NCI-H128 (cell line): ENCODE measurements around the gene RPN2.

Experiments used
- DNase-seq: peaks from one replicate; lab custom pipeline; 2025; ENCODE audit not compliant: unreplicated experiment; lab: John Stamatoyannopoulos, UW

The RPN2 gene

GRCh38 chr20:37238935-37239451 is 59.9 kb downstream of the RPN2 start:
- DNase-seq, result no peak

GRCh38 chr20:37240337-37241067 is 61.4 kb downstream of the RPN2 start:
- DNase-seq, result no peak

GRCh38 chr20:37242503-37242902 is 63.4 kb downstream of the RPN2 start:
- DNase-seq, result no peak

- no peak for DNase-seq
These were observed 64.2 kb downstream of the RPN2 start for GRCh38 chr20:37243076-37243936.

GRCh38 chr20:37243937-37244571 is 64.9 kb downstream of the RPN2 start:
- DNase-seq, result no peak

- DNase-seq, result no peak
These were observed 65.4 kb downstream of the RPN2 start for GRCh38 chr20:37244572-37244957.

- peak; percentile 88 for DNase-seq
These were observed 66.4 kb downstream of the RPN2 start for GRCh38 chr20:37245216-37246150.

GRCh38 chr20:37246736-37247135 is 67.6 kb downstream of the RPN2 start:
- DNase-seq, result no peak

- DNase-seq, result no peak
These were observed 68.4 kb downstream of the RPN2 start for GRCh38 chr20:37247547-37247946.

- DNase-seq, result no peak
These were observed 70.2 kb downstream of the RPN2 start for GRCh38 chr20:37249304-37249703.

GRCh38 chr20:37251825-37252477 is 72.8 kb downstream of the RPN2 start:
- no peak for DNase-seq

- DNase-seq, result no peak
These were observed 74.0 kb downstream of the RPN2 start for GRCh38 chr20:37253087-37253486.

GRCh38 chr20:37254114-37254878 is 75.2 kb downstream of the RPN2 start:
- DNase-seq, result no peak

GRCh38 chr20:37256286-37256685 is 77.2 kb downstream of the RPN2 start:
- no peak for DNase-seq

GRCh38 chr20:37257530-37257929 is 78.4 kb downstream of the RPN2 start:
- DNase-seq, result no peak

GRCh38 chr20:37257988-37258387 is 78.9 kb downstream of the RPN2 start:
- no peak for DNase-seq

- DNase-seq, result no peak
These were observed 79.9 kb downstream of the RPN2 start for GRCh38 chr20:37259031-37259430.

- peak; percentile 60 for DNase-seq
These were observed 80.7 kb downstream of the RPN2 start for GRCh38 chr20:37259865-37260264.

GRCh38 chr20:37260923-37261322 is 81.8 kb downstream of the RPN2 start:
- DNase-seq, result no peak
